K562 (cell line): ENCODE results near the gene TFRC. TPM values are rescaled to one million over a fixed set of nuclear protein-coding genes. Genes with fewer than 3 reads are reported as not detected.

Experiments used
- ATAC-seq: fragments of 200-7000 bp; cut with Tn5 transposase; 3 replicates; pipeline ENCODE4 v1.9.1; 2020; ENCODE audit warnings: moderate library complexity
- BruUV-seq: library from RNA; stranded (reverse); fragments of 400-500 nt; replicated peaks from 2 replicates; lab custom pipeline; 2021; lab: Mats Ljungman, UMichigan
- CTCF ChIA-PET: fragments of 300-600 bp; formaldehyde crosslinking; extraction: SDS; loops from one replicate; lab custom pipeline; 2021; ENCODE audit warnings: low intra/inter-chr PET ratio; lab: Yijun Ruan, JAX
- POLR2A ChIA-PET: fragments of 300-600, 350-650 bp; sonication (Branson Sonifier 250); formaldehyde crosslinking; extraction: SDS; loops from one replicate; lab custom pipeline; 2021; ENCODE audit warnings: antibody characterized with exemption, inconsistent platforms; lab: Yijun Ruan, JAX
- DNase-seq, 4 experiments: peaks; one replicate each; pipeline versions ENCODE4 v3.0.0 to v3.0.0-alpha.2; 2011 to 2018; ENCODE audit warnings: low spot score in 3 of 4, mixed read lengths in 3 of 4; ENCODE audit errors: extremely low read depth in 1 of 4
- FAIRE-seq: peaks from 2 replicates; lab custom pipeline; 2011; peaks lifted over from hg19 to GRCh38; lab: Jason Lieb, UNC
- H2AFZ ChIP-seq: 2 replicates; pipeline ENCODE4 v1.6.0; 2011; ENCODE audit warnings: low read depth, low read length, control low read depth, inconsistent platforms
- H3K27ac ChIP-seq: fragments of 200-600 bp; 3 replicates; pipeline ENCODE4 v1.8.0; 2011; ENCODE audit warnings: low read depth, mild to moderate bottlenecking, control low read depth, inconsistent platforms, low read length, moderate library complexity, mixed read lengths; ENCODE audit errors: extremely low read depth
- H3K27me3 ChIP-seq, 2 experiments: fragments of 300-600 bp in 1 of 2; 2 replicates in 1 of 2; 3 replicates in 1 of 2; pipeline versions ENCODE4 v1.6.0 to v1.8.0; 2011; ENCODE audit warnings: inconsistent platforms in 2 of 2, low read length in 2 of 2, mild to moderate bottlenecking in 1 of 2, mixed read lengths in 1 of 2, moderate library complexity in 1 of 2; ENCODE audit not compliant: control insufficient read depth in 2 of 2, insufficient read depth in 2 of 2
- H3K36me3 ChIP-seq: fragments of 300-600 bp; 3 replicates; pipeline ENCODE4 v1.8.0; 2011; ENCODE audit warnings: mild to moderate bottlenecking, low read length, inconsistent platforms; ENCODE audit not compliant: control insufficient read depth, insufficient read depth
- H3K4me1 ChIP-seq, 2 experiments: fragments of 200-600 bp in 1 of 2; replicated peaks in 1 of 2; 2 replicates in 1 of 2; 3 replicates in 1 of 2; pipeline versions ENCODE4 v1.5.1 to v1.8.0; 2011; ENCODE audit warnings: inconsistent platforms in 2 of 2, low read length in 2 of 2, mild to moderate bottlenecking in 1 of 2, mixed read lengths in 1 of 2, moderate library complexity in 1 of 2; ENCODE audit not compliant: control insufficient read depth in 2 of 2, insufficient read depth in 2 of 2
- H3K4me2 ChIP-seq: 2 replicates; pipeline ENCODE4 v1.6.1; 2011; ENCODE audit warnings: low read length, control low read depth, inconsistent platforms, mixed read lengths; ENCODE audit not compliant: insufficient read depth
- H3K4me3 ChIP-seq: fragments of 200-600 bp; sonication (generic), shearing (Covaris generic); 2 replicates; pipeline ENCODE4 v1.5.1; 2016; ENCODE audit warnings: control low read depth, inconsistent platforms
- H3K79me2 ChIP-seq: fragments of 200-600 bp; 3 replicates; pipeline ENCODE4 v1.8.0; 2011; ENCODE audit warnings: low read length, inconsistent platforms; ENCODE audit not compliant: control insufficient read depth, insufficient read depth
- H3K9ac ChIP-seq, 2 experiments: 2 replicates each; pipeline versions ENCODE4 v1.6.0 to v1.6.1; 2011; ENCODE audit warnings: low read depth in 2 of 2, low read length in 2 of 2, control low read depth in 1 of 2, inconsistent platforms in 1 of 2, mild to moderate bottlenecking in 1 of 2, mixed read lengths in 1 of 2; ENCODE audit not compliant: insufficient read depth in 1 of 2
- H3K9me1 ChIP-seq: one replicate; pipeline ENCODE4 v1.6.0; 2011; ENCODE audit warnings: inconsistent platforms, mild to moderate bottlenecking, low read length, moderate library complexity; ENCODE audit not compliant: control insufficient read depth, insufficient read depth
- H3K9me3 ChIP-seq: replicated peaks from 2 replicates; pipeline ENCODE4 v1.5.1; 2011; ENCODE audit warnings: low read depth, low read length, inconsistent platforms; ENCODE audit not compliant: control insufficient read depth, insufficient read depth
- H4K20me1 ChIP-seq: replicated peaks from 2 replicates; pipeline ENCODE4 v1.6.1; 2011; ENCODE audit warnings: low read length, inconsistent platforms, mixed read lengths; ENCODE audit not compliant: control insufficient read depth, insufficient read depth
- BDP1 ChIP-seq: IDR thresholded peaks from 3 replicates; pipeline ENCODE4 v1.6.1; 2011; ENCODE audit not compliant: insufficient read length, insufficient read depth
- C11orf30 ChIP-seq: fragments of 450-650 bp; IDR thresholded peaks from 2 replicates; pipeline ENCODE4 v1.6.1; 2016; ENCODE audit warnings: low read depth, mild to moderate bottlenecking
- CHCHD3 ChIP-seq: fragments of 250-450 bp; sonication (Bioruptor Pico); IDR thresholded peaks from 2 replicates; pipeline ENCODE4 v2.1.2; 2022; ENCODE audit warnings: mild to moderate bottlenecking
- HNRNPLL ChIP-seq: fragments of 200-400 bp; formaldehyde crosslinking; IDR thresholded peaks from 2 replicates; pipeline ENCODE4 v1.6.1; 2017; ENCODE audit warnings: low read length, low read depth, mild to moderate bottlenecking; ENCODE audit not compliant: poor library complexity, severe bottlenecking
- ILK ChIP-seq: fragments of 450-650 bp; IDR thresholded peaks from 2 replicates; pipeline ENCODE4 v1.6.1; 2016; ENCODE audit warnings: missing genetic modification characterization, low read depth, mild to moderate bottlenecking, missing compliant biosample characterization, moderate library complexity, borderline replicate concordance
- JUNB ChIP-seq: fragments of 450-650 bp; formaldehyde crosslinking; conservative IDR thresholded peaks from 2 replicates; pipeline ENCODE4 v1.4.0; 2020; ENCODE audit warnings: mild to moderate bottlenecking
- JUND ChIP-seq, 2 experiments: IDR thresholded peaks; 2 replicates in 1 of 2; 3 replicates in 1 of 2; pipeline ENCODE4 v1.6.1; 2011; ENCODE audit warnings: borderline replicate concordance in 2 of 2, low read depth in 2 of 2, low read length in 2 of 2, improper control_type of control experiment in 1 of 2, missing biosample characterization in 1 of 2, missing genetic modification characterization in 1 of 2, missing genetic modification reagents in 1 of 2
- KAT7 ChIP-seq: sonication (generic); formaldehyde crosslinking; IDR thresholded peaks from 2 replicates; pipeline ENCODE4 v1.8.0; 2022; ENCODE audit warnings: missing genetic modification reagents, mild to moderate bottlenecking, borderline replicate concordance
- MXI1 ChIP-seq: IDR thresholded peaks from 2 replicates; pipeline ENCODE4 v1.6.1; 2011; ENCODE audit warnings: low read depth, mild to moderate bottlenecking, improper control_type of control experiment, low read length
- PURB ChIP-seq: sonication (generic); formaldehyde crosslinking; IDR thresholded peaks from 2 replicates; pipeline ENCODE4 v1.9.0; 2021; ENCODE audit warnings: low read depth, mild to moderate bottlenecking, missing genetic modification reagents
- ZNF347 ChIP-seq: fragments of 450-650 bp; formaldehyde crosslinking; IDR thresholded peaks from 2 replicates; pipeline ENCODE4 v1.4.0; 2020; ENCODE audit warnings: low read depth, mild to moderate bottlenecking, moderate library complexity
- ZNF444 ChIP-seq: fragments of 250-450 bp; sonication (Bioruptor Pico); IDR thresholded peaks from 2 replicates; pipeline ENCODE4 v1.4.0; 2020; ENCODE audit warnings: mild to moderate bottlenecking, moderate library complexity
- WGBS: fragments of 100-300 bp; shearing (Covaris generic); methylation state at CpG from one replicate; pipeline ENCODE4 v1.1.6; 2016; ENCODE audit warnings: low coverage, mixed read lengths; ENCODE audit not compliant: insufficient coverage; ENCODE audit errors: missing lambda C conversion rate; 5-methylcytosine and 5-hydroxymethylcytosine counted together
- in situ Hi-C: fragments of 300-500 bp; cut with MboI; formaldehyde crosslinking; loops from 4 replicates; pipeline ENCODE4 v1.15.0; 2018; ENCODE audit warnings: inconsistent platforms, mixed read lengths
- intact Hi-C: fragments of 100-400 bp; cut with micrococcal nuclease; formaldehyde crosslinking; loops from 2 replicates; pipeline ENCODE4 v1.14.2; 2022
- polyA plus RNA-seq, 8 experiments: library from polyadenylated mRNA; depleted of rRNA in 4 of 8; stranded (reverse) in 5 of 8; unstranded in 3 of 8; fragments of >200 nt; fragmentation: Nextera tagmentation in 2 of 8; fragmentation: Illumina TruSeq in 1 of 8; extraction: Ambion mirVana in 2 of 8; extraction: Trizol in 1 of 8; gene quantifications; 2 replicates each; pipeline versions ENCODE4 v1.2.1 to v1.2.3, GENCODE V29; 2011 to 2014; ENCODE audit warnings: inconsistent platforms in 1 of 8, missing spikeins in 1 of 8
- total RNA-seq, 7 experiments: library from RNA; depleted of rRNA in 6 of 7; stranded (reverse); fragments of >200 nt in 6 of 7; fragmentation: Illumina TruSeq in 2 of 7; extraction: Trizol in 2 of 7; gene quantifications; 2 replicates each; pipeline versions ENCODE4 v1.2.1 to v1.2.3, GENCODE V29; 2011 to 2021; ENCODE audit warnings: low replicate concordance in 1 of 7
- TF ChIP-seq, protein P1 (sequence below): sonication (generic); formaldehyde crosslinking; IDR thresholded peaks from 2 replicates; pipeline ENCODE4 v1.9.0; 2022; ENCODE audit warnings: mild to moderate bottlenecking, missing genetic modification reagents
- TF ChIP-seq, protein P2 (sequence below): fragments of 450-650 bp; IDR thresholded peaks from 2 replicates; pipeline ENCODE4 v1.6.1; 2016; ENCODE audit warnings: low read depth, mild to moderate bottlenecking, moderate library complexity
- TF ChIP-seq, protein P3 (sequence below): sonication (generic); formaldehyde crosslinking; IDR thresholded peaks from 2 replicates; pipeline ENCODE4 v1.8.1; 2023; ENCODE audit warnings: mild to moderate bottlenecking, missing genetic modification reagents
- TF ChIP-seq, protein P4 (sequence below): sonication (generic); formaldehyde crosslinking; IDR thresholded peaks from 2 replicates; pipeline ENCODE4 v1.8.0; 2022; ENCODE audit warnings: mild to moderate bottlenecking, low read depth, missing genetic modification reagents
- TF ChIP-seq, protein P5 (sequence below): fragments of 250-450 bp; sonication (Bioruptor Pico); IDR thresholded peaks from 2 replicates; pipeline ENCODE4 v1.8.0; 2021; ENCODE audit warnings: moderate library complexity, mild to moderate bottlenecking, inconsistent platforms

The TFRC gene
- total and polyA plus RNA-seq, 9 of the 15 experiments (the other 6 are each of a cell fraction or from before 2014, with no cell fraction given): 149 to 679 (median 332) TPM

DNA sequence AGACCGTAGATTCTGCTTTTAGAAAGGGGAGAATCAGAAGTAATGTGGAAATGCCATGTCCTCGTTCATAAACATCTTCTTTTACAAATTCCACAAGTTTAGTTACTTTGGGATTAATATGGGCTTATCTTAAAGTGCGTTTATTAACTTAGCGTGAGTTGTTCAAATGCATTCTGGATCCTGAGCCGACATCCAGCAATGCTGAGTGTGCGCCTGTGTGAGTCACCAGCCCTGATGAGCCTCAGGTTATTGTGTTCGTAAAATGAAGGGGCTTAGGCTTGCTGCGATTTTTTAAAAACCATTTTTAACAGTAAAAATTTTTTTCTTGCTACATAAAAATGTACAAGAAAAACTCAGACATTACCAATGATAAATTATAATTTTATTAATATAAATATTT lies 57.9 kb downstream of the TFRC start:
- Histone ChIP-seq H3K36me3 (no peaks in the 10 kb centered on the region), H3K9me3 (no peaks in the 10 kb centered on the region), H3K27me3 (no peaks in the 10 kb centered on the region), H4K20me1 (no peaks in the 10 kb centered on the region), H3K4me1 (peaks cover 6 to 7% of the 10 kb centered on the region in 2 experiments; a peak in 4 of 5 replicates), H3K27ac (no peak overlapping the region), H3K4me3 (no peak overlapping the region), H3K9me1 (no peaks in the 10 kb centered on the region), H2AFZ (peak overlapping the region; percentile 55; the same call in 1 of the 2 replicates), H3K9ac (no peak overlapping the region), H3K4me2 (no peak overlapping the region), H3K79me2 (no peaks in the 10 kb centered on the region)
- POLR2A ChIA-PET: interaction anchor here (1.2 kb wide), 1 partner anchor 14 kb away, joined by 3 read pairs; no protein-coding TSS in a partner anchor
- CTCF ChIA-PET: interaction anchor here (1.1 to 2.6 kb wide), 3 partner anchors 173 to 497 kb away, joined by 3 to 16 read pairs (median 3); no protein-coding TSS in a partner anchor
- FAIRE-seq: peak; percentile 11
- WGBS: 57% methylated on average over 8 of the region's 8 CpGs
- in situ Hi-C loops: loop anchor here (5.0 kb wide), 2 partner anchors 178 to 493 kb away; partner anchors contain the start of gene SMCO1
- no peak for DNase-seq
- BruUV-seq: no TSS peak
- ATAC-seq: no peak
- intact Hi-C loops: loop anchor here (5.0 kb wide), 1 partner anchor 478 kb away; the partner anchor contains the start of gene RNF168
- TF ChIP-seq, protein P1, sequence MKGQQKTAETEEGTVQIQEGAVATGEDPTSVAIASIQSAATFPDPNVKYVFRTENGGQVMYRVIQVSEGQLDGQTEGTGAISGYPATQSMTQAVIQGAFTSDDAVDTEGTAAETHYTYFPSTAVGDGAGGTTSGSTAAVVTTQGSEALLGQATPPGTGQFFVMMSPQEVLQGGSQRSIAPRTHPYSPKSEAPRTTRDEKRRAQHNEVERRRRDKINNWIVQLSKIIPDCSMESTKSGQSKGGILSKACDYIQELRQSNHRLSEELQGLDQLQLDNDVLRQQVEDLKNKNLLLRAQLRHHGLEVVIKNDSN (CRISPR knock-in tag): no peak
- TF ChIP-seq ZNF444 (CRISPR knock-in tag) (no peak), MXI1 (no peak), ZNF347 (CRISPR knock-in tag) (no peak), ILK (tag) (no peak), C11orf30 (0 out of 2 replicates have a peak, but pooled peaks have one; percentile 11), CHCHD3 (CRISPR knock-in tag) (no peak), KAT7 (CRISPR knock-in tag) (no peak), PURB (CRISPR knock-in tag) (no peak), BDP1 (no peak), JUNB (no peak), HNRNPLL (no peak), JUND (IDR thresholded peaks at IDR 0.05; ENCODE audit: borderline replicate concordance, low read depth, low read length) (peak; percentile 24; the same call in 1 of the 2 replicates), JUND (tag; IDR thresholded peaks at IDR 0.05; ENCODE audit: borderline replicate concordance, low read depth, low read length) (no peak)
- TF ChIP-seq, protein P2, sequence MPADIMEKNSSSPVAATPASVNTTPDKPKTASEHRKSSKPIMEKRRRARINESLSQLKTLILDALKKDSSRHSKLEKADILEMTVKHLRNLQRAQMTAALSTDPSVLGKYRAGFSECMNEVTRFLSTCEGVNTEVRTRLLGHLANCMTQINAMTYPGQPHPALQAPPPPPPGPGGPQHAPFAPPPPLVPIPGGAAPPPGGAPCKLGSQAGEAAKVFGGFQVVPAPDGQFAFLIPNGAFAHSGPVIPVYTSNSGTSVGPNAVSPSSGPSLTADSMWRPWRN: no peak
- TF ChIP-seq, protein P3, sequence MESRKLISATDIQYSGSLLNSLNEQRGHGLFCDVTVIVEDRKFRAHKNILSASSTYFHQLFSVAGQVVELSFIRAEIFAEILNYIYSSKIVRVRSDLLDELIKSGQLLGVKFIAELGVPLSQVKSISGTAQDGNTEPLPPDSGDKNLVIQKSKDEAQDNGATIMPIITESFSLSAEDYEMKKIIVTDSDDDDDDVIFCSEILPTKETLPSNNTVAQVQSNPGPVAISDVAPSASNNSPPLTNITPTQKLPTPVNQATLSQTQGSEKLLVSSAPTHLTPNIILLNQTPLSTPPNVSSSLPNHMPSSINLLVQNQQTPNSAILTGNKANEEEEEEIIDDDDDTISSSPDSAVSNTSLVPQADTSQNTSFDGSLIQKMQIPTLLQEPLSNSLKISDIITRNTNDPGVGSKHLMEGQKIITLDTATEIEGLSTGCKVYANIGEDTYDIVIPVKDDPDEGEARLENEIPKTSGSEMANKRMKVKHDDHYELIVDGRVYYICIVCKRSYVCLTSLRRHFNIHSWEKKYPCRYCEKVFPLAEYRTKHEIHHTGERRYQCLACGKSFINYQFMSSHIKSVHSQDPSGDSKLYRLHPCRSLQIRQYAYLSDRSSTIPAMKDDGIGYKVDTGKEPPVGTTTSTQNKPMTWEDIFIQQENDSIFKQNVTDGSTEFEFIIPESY: 0 out of 2 replicates have a peak, but pooled peaks have one; percentile 16
- TF ChIP-seq, protein P4, sequence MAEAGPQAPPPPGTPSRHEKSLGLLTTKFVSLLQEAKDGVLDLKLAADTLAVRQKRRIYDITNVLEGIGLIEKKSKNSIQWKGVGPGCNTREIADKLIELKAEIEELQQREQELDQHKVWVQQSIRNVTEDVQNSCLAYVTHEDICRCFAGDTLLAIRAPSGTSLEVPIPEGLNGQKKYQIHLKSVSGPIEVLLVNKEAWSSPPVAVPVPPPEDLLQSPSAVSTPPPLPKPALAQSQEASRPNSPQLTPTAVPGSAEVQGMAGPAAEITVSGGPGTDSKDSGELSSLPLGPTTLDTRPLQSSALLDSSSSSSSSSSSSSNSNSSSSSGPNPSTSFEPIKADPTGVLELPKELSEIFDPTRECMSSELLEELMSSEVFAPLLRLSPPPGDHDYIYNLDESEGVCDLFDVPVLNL (CRISPR knock-in tag): no peak
- TF ChIP-seq, protein P5, sequence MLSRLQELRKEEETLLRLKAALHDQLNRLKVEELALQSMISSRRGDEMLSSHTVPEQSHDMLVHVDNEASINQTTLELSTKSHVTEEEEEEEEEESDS: no peak
